ENCODE data around the gene TTC34.

TTC34 gene

GRCh38 chr1:2623571-2624337 is 177.7 kb downstream of the TTC34 start:
- no peak for DNase-seq

GRCh38 chr1:2617971-2618470 is 183.5 kb downstream of the TTC34 start:
- DNase-seq, result no peak

GRCh38 chr1:2614145-2614544 is 187.3 kb downstream of the TTC34 start:
- no peak for DNase-seq

GRCh38 chr1:2612591-2613365 is 188.7 kb downstream of the TTC34 start:
- no peak for DNase-seq

GRCh38 chr1:2611621-2612437 is 189.7 kb downstream of the TTC34 start:
- no peak for DNase-seq

- DNase-seq, result no peak
Measured at GRCh38 chr1:2611031-2611501, 190.4 kb downstream of the TTC34 start.

GRCh38 chr1:2610036-2610959 is 191.2 kb downstream of the TTC34 start:
- no peak for DNase-seq

GRCh38 chr1:2609319-2610035 is 192.0 kb downstream of the TTC34 start:
- DNase-seq, result no peak

GRCh38 chr1:2607641-2608091 is 193.8 kb downstream of the TTC34 start:
- DNase-seq, result no peak

- DNase-seq, result no peak
Measured at GRCh38 chr1:2606881-2607621, 194.4 kb downstream of the TTC34 start.

GRCh38 chr1:2606396-2606880 is 195.1 kb downstream of the TTC34 start:
- no peak for DNase-seq

- DNase-seq, result no peak
Measured at GRCh38 chr1:2605509-2606395, 195.7 kb downstream of the TTC34 start.

- no peak for DNase-seq
Measured at GRCh38 chr1:2604844-2605508, 196.5 kb downstream of the TTC34 start.

- no peak for DNase-seq
Measured at GRCh38 chr1:2604156-2604843, 197.2 kb downstream of the TTC34 start.

GRCh38 chr1:2603521-2604155 is 197.9 kb downstream of the TTC34 start:
- DNase-seq, result no peak

- DNase-seq, result no peak
Measured at GRCh38 chr1:2602866-2603520, 198.5 kb downstream of the TTC34 start.

GRCh38 chr1:2602311-2602835 is 199.1 kb downstream of the TTC34 start:
- no peak for DNase-seq

Data from NCI-H510A treated with DMSO at 0.1 percent for 48 hours (cell line).